Measurements from ENCODE around the gene KCP.

KCP gene

DNA sequence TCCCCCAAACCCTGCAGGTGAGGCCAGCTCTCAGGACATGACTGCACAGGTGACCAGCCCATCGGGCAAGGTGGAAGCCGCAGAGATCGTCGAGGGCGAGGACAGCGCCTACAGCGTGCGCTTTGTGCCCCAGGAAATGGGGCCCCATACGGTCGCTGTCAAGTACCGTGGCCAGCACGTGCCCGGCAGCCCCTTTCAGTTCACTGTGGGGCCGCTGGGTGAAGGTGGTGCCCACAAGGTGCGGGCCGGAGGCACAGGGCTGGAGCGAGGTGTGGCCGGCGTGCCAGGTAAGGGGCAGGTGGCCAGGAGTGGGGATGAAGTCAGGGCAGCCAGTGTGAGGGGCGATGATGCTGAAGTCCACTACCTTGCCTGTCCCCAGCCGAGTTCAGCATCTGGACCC is 56.1 kb downstream of the KCP start:
- DNase-seq = no peak

- DNase-seq = no peak
Observed at GRCh38 chr7:128853799-128854198, 56.7 kb downstream of the KCP start.

- no peak for DNase-seq
Observed at GRCh38 chr7:128852537-128853254, 57.8 kb downstream of the KCP start.

- no peak for DNase-seq
Observed at GRCh38 chr7:128849804-128850490, 60.6 kb downstream of the KCP start.

DNA sequence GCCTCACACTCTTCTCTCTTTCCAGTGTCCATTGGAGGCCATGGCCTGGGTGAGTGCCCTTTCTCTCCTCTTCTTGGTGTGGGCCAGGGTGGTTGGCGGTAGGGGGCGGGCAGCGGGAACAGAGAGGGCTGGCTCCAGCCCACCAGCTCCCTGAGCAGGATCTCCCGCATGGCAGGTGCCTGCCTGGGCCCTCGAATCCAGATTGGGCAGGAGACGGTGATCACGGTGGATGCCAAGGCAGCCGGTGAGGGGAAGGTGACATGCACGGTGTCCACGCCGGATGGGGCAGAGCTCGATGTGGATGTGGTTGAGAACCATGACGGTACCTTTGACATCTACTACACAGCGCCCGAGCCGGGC is 61.4 kb downstream of the KCP start:
- no peak for DNase-seq

DNA sequence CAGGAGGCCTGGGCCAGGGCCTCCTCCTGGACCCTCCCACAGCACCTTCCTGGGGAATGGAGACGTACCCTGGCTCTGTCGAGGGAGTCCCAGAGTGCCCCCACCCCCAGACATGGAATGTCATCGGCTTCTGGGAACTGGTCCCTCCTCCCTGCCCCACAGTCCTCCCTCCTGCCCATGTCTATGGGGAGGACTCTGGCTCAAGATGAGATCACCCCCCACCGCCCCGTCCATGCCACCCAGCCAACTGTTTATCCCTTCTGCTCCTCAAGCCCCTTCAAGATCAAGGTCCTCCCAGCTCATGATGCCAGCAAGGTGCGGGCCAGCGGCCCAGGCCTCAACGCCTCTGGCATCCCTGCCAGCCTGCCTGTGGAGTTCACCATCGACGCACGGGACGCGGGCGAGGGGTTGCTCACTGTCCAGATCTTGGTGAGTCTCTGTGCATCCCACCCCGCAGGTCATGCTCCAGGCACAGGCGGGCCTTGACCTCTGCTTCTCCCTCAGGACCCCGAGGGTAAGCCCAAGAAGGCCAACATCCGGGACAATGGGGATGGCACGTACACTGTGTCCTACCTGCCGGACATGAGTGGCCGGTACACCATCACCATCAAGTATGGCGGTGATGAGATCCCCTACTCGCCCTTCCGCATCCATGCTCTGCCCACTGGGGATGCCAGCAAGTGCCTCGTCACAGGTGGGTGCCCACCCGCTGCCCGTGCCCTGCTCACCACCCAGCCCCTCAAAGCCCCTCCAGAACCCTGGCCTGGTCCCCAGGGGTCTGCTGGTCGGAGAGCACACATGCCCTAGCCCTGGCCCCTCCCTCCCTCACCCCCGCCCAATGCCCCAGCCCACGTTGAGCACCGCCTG is 62.0 kb downstream of the KCP start:
- DNase-seq = no peak

DNA sequence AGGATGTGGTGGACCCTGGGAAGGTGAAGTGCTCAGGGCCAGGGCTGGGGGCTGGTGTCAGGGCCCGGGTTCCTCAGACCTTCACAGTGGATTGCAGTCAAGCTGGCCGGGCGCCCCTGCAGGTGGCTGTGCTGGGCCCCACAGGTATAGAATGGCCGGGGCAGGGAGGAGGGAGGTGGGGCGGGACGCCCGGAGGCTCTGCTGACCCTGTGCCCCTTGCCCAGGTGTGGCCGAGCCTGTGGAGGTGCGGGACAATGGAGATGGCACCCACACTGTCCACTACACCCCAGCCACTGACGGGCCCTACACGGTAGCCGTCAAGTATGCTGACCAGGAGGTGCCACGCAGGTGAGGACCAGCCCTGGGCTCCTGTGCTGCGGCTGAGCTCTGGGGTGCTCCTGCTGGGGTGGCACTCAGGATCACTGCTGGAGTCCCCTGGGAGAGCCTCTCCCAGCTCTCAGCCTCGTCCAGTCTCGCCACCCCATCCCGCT is 62.7 kb downstream of the KCP start:
- no peak for DNase-seq

GRCh38 chr7:128846781-128847444 is 63.6 kb downstream of the KCP start:
- no peak for DNase-seq

DNA sequence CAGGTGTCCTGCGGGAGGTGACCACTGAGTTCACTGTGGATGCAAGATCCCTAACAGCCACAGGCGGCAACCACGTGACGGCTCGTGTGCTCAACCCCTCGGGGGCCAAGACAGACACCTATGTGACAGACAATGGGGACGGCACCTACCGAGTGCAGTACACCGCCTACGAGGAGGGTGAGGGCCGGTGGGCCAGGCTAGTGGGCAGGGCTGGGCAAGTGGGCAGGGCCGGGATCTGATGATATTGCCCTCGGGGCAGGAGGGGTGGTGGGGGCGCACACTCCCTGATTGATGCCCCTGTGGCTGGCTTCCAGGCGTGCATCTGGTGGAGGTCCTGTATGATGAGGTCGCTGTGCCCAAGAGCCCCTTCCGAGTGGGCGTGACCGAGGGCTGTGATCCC is 64.5 kb downstream of the KCP start:
- DNase-seq = no peak

GRCh38 chr7:128845475-128845874 is 65.0 kb downstream of the KCP start:
- DNase-seq = no peak

GRCh38 chr7:128844777-128845311 is 65.7 kb downstream of the KCP start:
- no peak for DNase-seq

GRCh38 chr7:128843938-128844621 is 66.4 kb downstream of the KCP start:
- no peak for DNase-seq

DNA sequence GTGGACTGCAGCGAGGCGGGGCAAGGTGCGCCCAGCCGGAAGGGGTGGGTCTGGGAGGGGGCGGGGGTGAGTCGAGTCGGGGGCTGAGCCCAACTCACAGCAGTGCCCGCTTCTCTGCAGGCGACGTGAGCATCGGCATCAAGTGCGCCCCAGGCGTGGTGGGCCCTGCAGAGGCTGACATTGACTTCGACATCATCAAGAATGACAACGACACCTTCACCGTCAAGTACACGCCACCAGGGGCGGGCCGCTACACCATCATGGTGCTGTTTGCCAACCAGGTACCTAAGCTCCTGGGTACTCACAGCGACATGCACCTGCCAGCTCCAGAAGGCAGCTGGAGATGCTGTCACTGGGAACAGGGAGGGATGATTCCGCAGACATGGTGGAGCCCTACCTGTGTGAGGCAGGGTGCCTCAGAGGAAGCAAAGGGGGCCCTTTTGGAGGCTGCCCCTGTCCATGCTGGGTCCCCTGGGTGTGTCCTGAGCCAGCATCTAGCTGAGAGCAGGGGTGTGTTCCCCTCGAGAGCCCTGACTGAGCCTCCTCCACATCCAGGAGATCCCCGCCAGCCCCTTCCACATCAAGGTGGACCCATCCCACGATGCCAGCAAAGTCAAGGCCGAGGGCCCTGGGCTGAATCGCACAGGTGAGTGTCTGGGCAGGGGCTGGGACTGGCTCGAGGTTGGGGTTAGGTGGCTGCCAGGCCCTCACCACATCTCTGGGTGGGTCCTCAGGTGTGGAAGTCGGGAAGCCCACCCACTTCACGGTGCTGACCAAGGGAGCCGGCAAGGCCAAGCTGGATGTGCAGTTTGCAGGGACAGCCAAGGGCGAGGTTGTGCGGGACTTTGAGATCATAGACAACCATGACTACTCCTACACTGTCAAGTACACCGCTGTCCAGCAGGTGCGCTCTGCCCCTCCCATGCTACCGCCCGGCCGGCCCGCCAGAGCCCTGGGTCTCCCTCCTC is 67.6 kb downstream of the KCP start:
- no peak for DNase-seq

DNA sequence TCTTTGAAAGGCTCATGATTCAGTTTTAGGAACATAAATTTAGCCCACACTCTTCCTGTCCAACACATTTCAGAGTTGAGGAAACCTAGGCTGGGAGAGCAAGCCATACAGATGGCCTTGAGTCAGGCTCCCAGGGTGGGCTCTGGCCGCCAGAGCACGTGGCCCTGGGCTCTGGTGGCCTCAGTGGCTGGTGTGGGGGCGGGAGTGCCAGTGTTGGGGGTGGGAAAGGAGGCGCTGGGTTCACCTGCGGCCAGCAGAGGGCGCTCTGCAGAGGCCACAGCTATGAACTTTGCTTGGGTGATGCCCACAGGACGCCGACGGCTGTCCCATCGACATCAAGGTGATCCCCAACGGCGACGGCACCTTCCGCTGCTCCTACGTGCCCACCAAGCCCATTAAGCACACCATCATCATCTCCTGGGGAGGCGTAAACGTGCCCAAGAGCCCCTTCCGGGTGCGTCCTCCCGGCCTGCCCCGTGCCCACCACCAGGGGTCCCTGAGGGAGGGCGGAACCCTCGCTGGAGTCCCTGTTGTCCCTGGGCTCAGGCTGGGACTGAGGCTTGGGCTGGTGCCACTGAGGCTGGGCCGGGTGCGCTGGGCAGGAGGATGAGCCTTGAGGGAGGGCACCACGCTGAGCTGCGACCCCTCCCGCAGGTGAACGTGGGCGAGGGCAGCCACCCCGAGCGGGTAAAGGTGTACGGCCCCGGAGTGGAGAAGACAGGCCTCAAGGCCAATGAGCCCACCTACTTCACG is 68.4 kb downstream of the KCP start:
- DNase-seq = peak; percentile 46 to 55

- DNase-seq = peak; percentile 12 to 18
Observed at GRCh38 chr7:128841171-128841690, 69.3 kb downstream of the KCP start.

GRCh38 chr7:128840326-128841170 is 70.0 kb downstream of the KCP start:
- no peak for DNase-seq

DNA sequence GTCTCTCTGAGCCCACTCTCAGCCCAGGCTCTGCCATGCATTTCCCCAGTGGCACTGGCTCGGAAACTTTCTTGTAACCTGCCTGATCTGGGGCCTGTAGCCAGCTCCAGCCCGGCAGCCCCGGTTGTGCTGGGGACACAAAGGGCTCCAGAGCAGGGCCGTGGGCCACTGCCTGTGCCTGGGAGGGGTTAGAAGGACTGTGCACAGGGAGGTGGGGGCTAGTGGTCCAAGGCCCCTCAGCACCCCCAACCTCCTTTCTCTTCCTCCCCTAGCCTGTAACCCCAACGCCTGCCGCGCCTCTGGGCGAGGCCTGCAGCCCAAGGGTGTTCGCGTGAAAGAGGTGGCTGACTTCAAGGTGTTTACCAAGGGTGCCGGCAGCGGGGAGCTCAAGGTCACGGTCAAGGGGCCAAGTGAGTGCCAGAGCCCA is 70.7 kb downstream of the KCP start:
- DNase-seq = no peak

DNA sequence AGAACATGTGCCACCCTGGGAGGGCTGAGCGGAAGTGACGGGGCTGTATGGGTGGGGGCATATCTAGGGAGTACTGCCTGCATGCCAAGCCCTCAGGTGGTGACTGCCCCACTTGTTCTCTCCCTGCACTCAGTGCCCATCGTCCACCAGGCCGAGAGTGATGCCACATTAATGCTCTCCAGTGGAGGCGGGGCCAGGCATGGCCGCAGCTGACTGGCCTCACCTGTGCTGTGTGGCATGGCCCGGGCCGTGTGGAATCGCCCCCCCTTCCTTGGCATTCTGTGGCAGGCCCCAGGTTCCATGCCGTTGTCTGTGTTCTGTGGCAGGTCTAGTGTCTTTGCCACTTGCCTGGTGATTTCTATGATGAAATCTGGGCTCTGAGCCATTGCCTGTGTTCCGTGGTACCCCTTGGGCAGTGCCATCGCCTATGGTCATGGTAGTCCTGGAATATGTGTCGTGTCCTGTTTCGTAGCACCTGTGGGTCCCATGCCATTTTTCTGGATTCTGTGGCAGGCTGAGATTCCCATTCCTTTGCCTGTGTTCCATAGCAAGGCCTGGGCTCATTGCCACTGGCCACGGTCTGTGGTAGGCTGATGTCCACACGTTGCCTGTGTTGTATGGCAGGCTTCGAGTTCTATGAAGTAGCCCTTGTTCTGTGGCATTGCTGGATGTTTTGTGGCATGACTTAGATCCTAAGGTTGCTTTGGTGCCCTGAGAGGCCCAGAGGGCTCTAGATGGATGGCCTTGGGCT is 71.4 kb downstream of the KCP start:
- DNase-seq = no peak

Measured in CD4-positive, alpha-beta T cell treated with Interleukin-1 beta for 1 hour (primary cell).